HepG2 (cell line): Measurements from ENCODE around the gene ZNF513. TPM values are rescaled to one million over a fixed set of nuclear protein-coding genes. Genes with fewer than 3 reads are reported as not detected.

Source experiments
- IKZF4 ChIP-seq: sonication (generic); formaldehyde crosslinking; IDR thresholded peaks from 2 replicates; pipeline ENCODE4 v1.5.1; 2020; ENCODE audit warnings: borderline replicate concordance, mild to moderate bottlenecking, low read depth, missing genetic modification reagents; ENCODE audit errors: not compliant biosample characterization
- MAFF ChIP-seq: IDR thresholded peaks from 2 replicates; pipeline ENCODE4 v1.6.1; 2011; ENCODE audit warnings: low read depth, low read length, improper control_type of control experiment
- SMAD3 ChIP-seq: sonication (generic); formaldehyde crosslinking; IDR thresholded peaks from 2 replicates; pipeline ENCODE4 v1.4.0; 2020; ENCODE audit warnings: missing genetic modification reagents
- SNAPC2 ChIP-seq: sonication (generic); formaldehyde crosslinking; IDR thresholded peaks from 2 replicates; pipeline ENCODE4 v1.8.1; 2022; ENCODE audit warnings: mild to moderate bottlenecking, missing genetic modification reagents
- ZHX1 ChIP-seq: sonication (generic); formaldehyde crosslinking; IDR thresholded peaks from 2 replicates; pipeline ENCODE4 v1.8.1; 2022; ENCODE audit warnings: low read depth, mild to moderate bottlenecking, missing genetic modification reagents
- ZNF512 ChIP-seq: sonication (generic); formaldehyde crosslinking; IDR thresholded peaks from 2 replicates; pipeline ENCODE4 v1.4.0; 2020; ENCODE audit warnings: mild to moderate bottlenecking, missing genetic modification reagents
- polyA plus RNA-seq, 8 experiments: library from polyadenylated mRNA; depleted of rRNA in 3 of 8; stranded (reverse) in 7 of 8; unstranded in 1 of 8; fragments of >200 nt; fragmentation: Illumina TruSeq in 4 of 8; extraction: Trizol in 4 of 8; gene quantifications; 2 replicates each; pipeline versions ENCODE4 v1.2.1 to v1.2.3, GENCODE V29; 2011 to 2016; ENCODE audit warnings: low read depth in 4 of 8, missing spikeins in 1 of 8, mixed read lengths in 1 of 8; ENCODE audit not compliant: insufficient read depth in 1 of 8
- total RNA-seq, 5 experiments: library from RNA; depleted of rRNA; stranded (reverse); fragments of >200 nt; fragmentation: Illumina TruSeq; extraction: Trizol; gene quantifications; 2 replicates each; pipeline ENCODE4 v1.2.3, GENCODE V29; 2016; ENCODE audit warnings: low read depth in 1 of 5

The ZNF513 gene
- total and polyA plus RNA-seq, 2 of the 13 experiments (the other 11 are each of a cell fraction or from before 2014, with no cell fraction given) = 4.9 to 6.3 TPM

GRCh38 chr2:27380626-27381545, at the start of gene ZNF513 (continued):
- 0 out of 2 replicates have a peak, but pooled peaks have one; percentile 44 for TF ChIP-seq ZHX1
- no peak for TF ChIP-seq MAFF
- peak; percentile 79 for TF ChIP-seq IKZF4 (CRISPR knock-in tag)
- TF ChIP-seq SNAPC2 (CRISPR knock-in tag) = no peak
- 0 out of 2 replicates have a peak, but pooled peaks have one; percentile 27 for TF ChIP-seq ZNF512 (CRISPR knock-in tag)
- 0 out of 2 replicates have a peak, but pooled peaks have one; percentile 20 for TF ChIP-seq SMAD3 (CRISPR knock-in tag)
